ENCODE data around the gene SYNPO. TPM values are rescaled to one million over a fixed set of nuclear protein-coding genes. Genes with fewer than 3 reads are reported as not detected.
A peak's percentile ranks its signal among the peaks of the same experiment; 100 is the strongest.

SYNPO gene
- total RNA-seq, 1 donor from 2014 or later: 86.6 TPM

GRCh38 chr5:150649108-150650020, 8.9 kb downstream of the SYNPO start:
- H3K4me1 Mint-ChIP-seq: peaks cover 44% of the 10 kb centered on the region
- no peaks in the 10 kb centered on the region for H3K27me3 Mint-ChIP-seq (ENCODE audit: low read depth)
- no peak overlapping the region for H3K4me3 Mint-ChIP-seq

DNA sequence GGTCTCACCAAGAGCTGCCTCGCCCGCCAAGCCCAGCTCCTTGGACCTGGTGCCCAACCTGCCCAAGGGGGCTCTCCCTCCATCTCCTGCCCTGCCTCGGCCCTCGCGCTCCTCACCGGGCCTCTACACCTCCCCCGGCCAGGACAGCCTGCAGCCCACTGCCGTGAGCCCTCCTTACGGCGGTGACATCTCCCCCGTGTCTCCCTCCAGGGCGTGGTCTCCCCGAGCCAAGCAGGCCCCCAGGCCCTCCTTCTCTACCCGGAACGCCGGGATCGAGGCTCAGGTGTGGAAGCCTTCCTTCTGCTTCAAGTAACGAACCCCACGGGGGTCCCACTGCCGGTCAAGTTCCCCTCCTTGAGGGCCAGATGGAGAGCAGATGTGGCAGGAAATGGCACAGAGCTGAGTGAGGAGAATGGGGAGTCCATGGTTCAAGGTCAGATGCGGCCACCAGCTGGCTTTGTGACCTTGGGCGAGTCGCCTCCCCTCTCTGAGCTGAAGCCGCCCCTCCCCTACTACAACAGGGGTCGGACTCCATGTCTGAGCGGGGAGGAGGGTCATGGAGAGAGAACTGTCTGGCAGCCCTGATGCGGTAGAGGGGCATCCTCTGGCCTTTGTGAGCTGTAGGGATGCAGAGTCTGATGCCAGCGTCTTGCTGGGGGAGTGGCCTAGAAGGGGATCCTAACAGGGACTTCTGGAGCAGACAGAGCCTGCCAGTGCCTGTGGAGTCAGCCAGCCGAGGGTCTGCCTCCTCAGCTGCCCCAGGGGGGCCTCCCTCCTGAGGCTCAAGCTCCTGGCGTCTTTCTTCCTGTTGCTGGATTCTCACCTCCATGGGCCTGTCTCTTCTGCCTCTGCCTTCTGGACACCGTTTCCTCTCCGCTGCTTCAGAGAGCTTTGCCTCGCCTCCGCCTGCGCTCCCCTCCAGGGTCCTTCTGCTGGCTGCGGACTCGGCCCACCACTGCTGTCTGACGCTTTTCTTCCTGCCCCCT, 9.9 kb downstream of the SYNPO start:
- H3K36me3 Mint-ChIP-seq: peaks cover 24% of the 10 kb centered on the region
- no peak overlapping the region for H3K4me3 Mint-ChIP-seq
- no peaks in the 10 kb centered on the region for H3K27me3 Mint-ChIP-seq (ENCODE audit: low read depth)
- no peaks in the 10 kb centered on the region for H3K9me3 Mint-ChIP-seq
- H3K27ac Mint-ChIP-seq: peak overlapping the region; percentile 79
- peaks cover 35% of the 10 kb centered on the region for H3K4me1 Mint-ChIP-seq
- TF ChIP-seq CTCF (IDR thresholded peaks at IDR 0.05; ENCODE audit: unreplicated experiment): no peak
- no peak for DNase-seq (ENCODE audit: low spot score in 2 of 2, unreplicated experiment in 2 of 2)

More at GRCh38 chr5:150649108-150650020, 8.9 kb downstream of the SYNPO start:
- no peak for DNase-seq (ENCODE audit: low spot score in 2 of 2, unreplicated experiment in 2 of 2)
- Mint-ChIP-seq H3K27ac (no peak overlapping the region), H3K36me3 (peaks cover 24% of the 10 kb centered on the region), H3K9me3 (no peaks in the 10 kb centered on the region)
- no peak for TF ChIP-seq CTCF (IDR thresholded peaks at IDR 0.05; ENCODE audit: unreplicated experiment)

DNA sequence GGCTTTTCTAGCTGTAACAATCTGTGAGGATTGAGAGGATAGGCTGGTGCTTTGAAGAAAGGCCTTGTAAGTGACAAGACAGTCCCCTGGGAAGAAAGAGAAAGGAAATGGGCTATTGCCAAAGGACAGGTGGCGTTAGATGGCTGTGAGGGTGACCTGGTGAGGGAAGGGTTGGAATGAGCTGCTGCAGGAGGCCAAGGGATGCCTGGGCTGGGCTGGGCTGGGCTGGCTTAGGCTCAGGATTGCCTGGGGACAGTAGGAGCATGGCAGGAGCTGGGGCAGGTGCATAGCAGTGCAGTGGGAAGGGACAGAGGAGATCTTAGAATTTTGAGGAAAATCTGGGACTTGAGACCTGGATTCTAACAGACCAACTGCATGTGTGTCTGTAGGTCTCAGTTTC, 10.9 kb downstream of the SYNPO start:
- Mint-ChIP-seq H3K36me3 (peaks cover 24% of the 10 kb centered on the region), H3K4me3 (no peak overlapping the region), H3K9me3 (no peaks in the 10 kb centered on the region), H3K27ac (peak overlapping the region; percentile 7), H3K4me1 (peaks cover 32% of the 10 kb centered on the region), H3K27me3 (ENCODE audit: low read depth) (no peaks in the 10 kb centered on the region)
- no peak for TF ChIP-seq CTCF (IDR thresholded peaks at IDR 0.05; ENCODE audit: unreplicated experiment)
- no peak for DNase-seq (ENCODE audit: low spot score in 2 of 2, unreplicated experiment in 2 of 2)

DNA sequence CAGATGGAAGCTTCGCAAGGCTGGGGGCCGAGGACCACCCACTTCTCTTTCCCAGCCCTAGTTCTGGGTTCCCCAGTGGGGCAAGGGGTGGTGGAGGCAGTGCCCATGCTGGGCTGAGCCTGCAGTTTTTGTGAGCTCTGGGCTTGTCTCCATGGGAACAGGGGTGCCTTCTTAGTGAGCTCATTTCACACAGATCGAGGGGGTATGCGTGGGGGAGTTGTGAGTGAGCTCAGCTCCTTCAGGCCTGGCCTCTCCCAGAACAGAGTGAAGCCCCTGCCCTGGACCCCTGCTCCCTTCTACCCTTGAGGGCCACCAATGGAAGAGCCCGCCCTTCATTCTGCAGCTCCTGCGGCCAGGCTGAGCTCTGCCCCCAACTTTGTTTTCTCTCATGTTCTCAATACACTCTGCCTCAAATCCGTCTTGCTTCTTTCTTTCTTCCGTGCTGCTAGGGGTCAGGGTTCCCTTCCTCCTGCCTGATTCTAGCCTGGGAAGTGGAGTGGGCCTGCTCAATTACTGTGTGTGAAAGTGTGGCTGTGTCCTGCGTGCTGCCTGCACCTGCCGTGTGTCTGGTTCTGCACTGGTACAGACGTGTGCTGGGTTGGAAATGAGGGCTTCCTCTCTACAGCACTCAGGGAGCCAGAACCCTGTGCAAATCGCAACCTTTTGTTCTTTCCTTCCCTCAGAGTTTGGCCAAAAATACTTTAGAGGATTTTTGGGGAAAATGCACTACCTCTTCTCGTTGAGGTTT, 11.6 kb downstream of the SYNPO start:
- H3K4me3 Mint-ChIP-seq: no peak overlapping the region
- H3K27ac Mint-ChIP-seq: peak overlapping the region; percentile 9
- DNase-seq (ENCODE audit: low spot score in 2 of 2, unreplicated experiment in 2 of 2): no peak
- no peaks in the 10 kb centered on the region for H3K9me3 Mint-ChIP-seq
- H3K4me1 Mint-ChIP-seq: peaks cover 32% of the 10 kb centered on the region
- H3K27me3 Mint-ChIP-seq (ENCODE audit: low read depth): no peaks in the 10 kb centered on the region
- TF ChIP-seq CTCF (IDR thresholded peaks at IDR 0.05; ENCODE audit: unreplicated experiment): no peak
- H3K36me3 Mint-ChIP-seq: peaks cover 23% of the 10 kb centered on the region

GRCh38 chr5:150653145-150653761, 12.8 kb downstream of the SYNPO start:
- Mint-ChIP-seq H3K4me1 (peaks cover 37% of the 10 kb centered on the region), H3K36me3 (peaks cover 17% of the 10 kb centered on the region), H3K27me3 (ENCODE audit: low read depth) (no peaks in the 10 kb centered on the region), H3K9me3 (no peaks in the 10 kb centered on the region), H3K27ac (peak overlapping the region; percentile 27), H3K4me3 (no peak overlapping the region)
- no peak for DNase-seq (ENCODE audit: low spot score in 2 of 2, unreplicated experiment in 2 of 2)
- no peak for TF ChIP-seq CTCF (IDR thresholded peaks at IDR 0.05; ENCODE audit: unreplicated experiment)
